Testis (tissue), 2 donors: ENCODE measurements around the gene FMNL2.

Experiments
- POLR2A ChIP-seq: fragments of 450-650 bp; IDR thresholded peaks from one replicate; pipeline ENCODE4 v1.6.1; 2017; ENCODE audit warnings: antibody characterized with exemption, mild to moderate bottlenecking, moderate library complexity
- TF ChIP-seq, protein P1 (sequence below), 3 experiments: fragments of 450-650 bp in 2 of 3; fragments of 200-600 bp in 1 of 3; sonication (generic) in 1 of 3; IDR thresholded peaks; one replicate each; pipeline ENCODE4 v1.5.1; 2016 to 2019; ENCODE audit warnings: antibody characterized with exemption in 3 of 3, mild to moderate bottlenecking in 2 of 3, moderate library complexity in 1 of 3

DNA sequence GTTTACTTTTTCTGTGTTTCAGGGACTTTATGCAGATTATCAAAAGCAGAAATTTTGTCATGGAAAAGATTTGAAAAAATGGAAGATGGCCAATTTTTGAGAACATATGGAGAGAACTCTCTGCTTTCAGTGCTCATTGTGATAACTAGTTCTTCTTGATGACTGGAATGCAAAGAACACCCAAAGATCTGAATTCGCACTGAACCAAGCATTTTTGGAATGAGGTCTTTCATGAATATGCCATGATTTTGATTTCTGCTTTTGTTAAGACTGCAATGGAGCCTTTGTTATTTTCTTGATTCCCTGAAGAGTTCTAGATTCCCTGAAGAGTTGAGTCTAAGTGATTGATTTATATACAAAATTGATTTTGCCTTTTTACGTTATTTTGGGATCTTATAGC is 124.1 kb downstream of the FMNL2 start:
- TF ChIP-seq, protein P1, sequence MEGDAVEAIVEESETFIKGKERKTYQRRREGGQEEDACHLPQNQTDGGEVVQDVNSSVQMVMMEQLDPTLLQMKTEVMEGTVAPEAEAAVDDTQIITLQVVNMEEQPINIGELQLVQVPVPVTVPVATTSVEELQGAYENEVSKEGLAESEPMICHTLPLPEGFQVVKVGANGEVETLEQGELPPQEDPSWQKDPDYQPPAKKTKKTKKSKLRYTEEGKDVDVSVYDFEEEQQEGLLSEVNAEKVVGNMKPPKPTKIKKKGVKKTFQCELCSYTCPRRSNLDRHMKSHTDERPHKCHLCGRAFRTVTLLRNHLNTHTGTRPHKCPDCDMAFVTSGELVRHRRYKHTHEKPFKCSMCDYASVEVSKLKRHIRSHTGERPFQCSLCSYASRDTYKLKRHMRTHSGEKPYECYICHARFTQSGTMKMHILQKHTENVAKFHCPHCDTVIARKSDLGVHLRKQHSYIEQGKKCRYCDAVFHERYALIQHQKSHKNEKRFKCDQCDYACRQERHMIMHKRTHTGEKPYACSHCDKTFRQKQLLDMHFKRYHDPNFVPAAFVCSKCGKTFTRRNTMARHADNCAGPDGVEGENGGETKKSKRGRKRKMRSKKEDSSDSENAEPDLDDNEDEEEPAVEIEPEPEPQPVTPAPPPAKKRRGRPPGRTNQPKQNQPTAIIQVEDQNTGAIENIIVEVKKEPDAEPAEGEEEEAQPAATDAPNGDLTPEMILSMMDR (IDR thresholded peaks at IDR 0.05), result no peak
- TF ChIP-seq POLR2A, result no peak
